HL-60 (cell line): Measurements from ENCODE around the gene CAMSAP1.

Experiments used
- CTCF ChIP-seq: IDR thresholded peaks from one replicate; pipeline ENCODE4 v1.5.1; 2011; ENCODE audit warnings: low read length, control low read depth, inconsistent platforms; ENCODE audit not compliant: insufficient read depth
- SPI1 ChIP-seq: IDR thresholded peaks from 2 replicates; pipeline ENCODE4 v1.6.1; 2012; ENCODE audit warnings: low read depth, mild to moderate bottlenecking, borderline replicate concordance

- TF ChIP-seq CTCF (no peak), SPI1 (no peak)
Measured at GRCh38 chr9:135765416-135765815, 141.9 kb downstream of the CAMSAP1 start.
